MM.1S (cell line): ENCODE results near the gene KCNB1.

Source experiments
- DNase-seq: peaks from one replicate; pipeline ENCODE4 v3.0.0-alpha.2; 2015
- H2AFZ ChIP-seq: fragments of 300-600 bp; sonication (generic); 2 replicates; pipeline ENCODE4 v1.6.0; 2016; ENCODE audit warnings: antibody characterized with exemption, low read length
- H3F3A ChIP-seq: fragments of 300-600 bp; sonication (generic); 2 replicates; pipeline ENCODE4 v1.6.1; 2016; ENCODE audit warnings: mild to moderate bottlenecking, antibody characterized with exemption, low read length, moderate library complexity, mixed read lengths; ENCODE audit not compliant: insufficient read depth
- H3K27ac ChIP-seq: fragments of 300-600 bp; sonication (generic); 2 replicates; pipeline ENCODE4 v1.5.1; 2016; ENCODE audit warnings: mild to moderate bottlenecking, low read length
- H3K27me3 ChIP-seq: fragments of 300-600 bp; sonication (generic); replicated peaks from 2 replicates; pipeline ENCODE4 v1.6.0; 2016; ENCODE audit warnings: low read length; ENCODE audit not compliant: insufficient read depth
- H3K36me3 ChIP-seq: fragments of 300-600 bp; sonication (generic); replicated peaks from 2 replicates; pipeline ENCODE4 v1.6.1; 2016; ENCODE audit warnings: mild to moderate bottlenecking, low read length, mixed read lengths; ENCODE audit not compliant: insufficient read depth
- H3K4me1 ChIP-seq: fragments of 300-600 bp; sonication (generic); 2 replicates; pipeline ENCODE4 v1.6.1; 2016; ENCODE audit warnings: low read length, mixed read lengths
- H3K4me2 ChIP-seq: fragments of 300-600 bp; sonication (generic); 2 replicates; pipeline ENCODE4 v1.6.0; 2016; ENCODE audit warnings: low read depth, low read length
- H3K4me3 ChIP-seq: fragments of 300-600 bp; sonication (generic); 2 replicates; pipeline ENCODE4 v1.5.1; 2016; ENCODE audit warnings: low read length, mixed read lengths
- H3K79me2 ChIP-seq: fragments of 300-600 bp; sonication (generic); 2 replicates; pipeline ENCODE4 v1.6.1; 2016; ENCODE audit warnings: mixed run types, low read length, mixed read lengths
- H3K9ac ChIP-seq: fragments of 300-600 bp; sonication (generic); 2 replicates; pipeline ENCODE4 v1.6.1; 2016; ENCODE audit warnings: low read length, mixed read lengths
- H3K9me2 ChIP-seq: fragments of 300-600 bp; sonication (generic); replicated peaks from 2 replicates; pipeline ENCODE4 v1.6.1; 2016; ENCODE audit warnings: mild to moderate bottlenecking, low read length, mixed read lengths; ENCODE audit not compliant: insufficient read depth
- H3K9me3 ChIP-seq: fragments of 300-600 bp; sonication (generic); replicated peaks from 2 replicates; pipeline ENCODE4 v1.6.1; 2016; ENCODE audit warnings: mild to moderate bottlenecking, low read length, mixed read lengths; ENCODE audit not compliant: insufficient read depth
- H4K20me1 ChIP-seq: fragments of 300-600 bp; sonication (generic); 2 replicates; pipeline ENCODE4 v1.6.1; 2016; ENCODE audit warnings: mild to moderate bottlenecking, low read length, moderate library complexity, mixed read lengths; ENCODE audit not compliant: insufficient read depth
- EZH2 ChIP-seq: fragments of 300-600 bp; sonication (generic); optimal IDR thresholded peaks from 2 replicates; pipeline ENCODE3; 2017; ENCODE audit warnings: low read depth, mild to moderate bottlenecking, antibody characterized with exemption, low read length, mixed read lengths
- EZH2phosphoT487 ChIP-seq: fragments of 300-600 bp; sonication (generic); IDR thresholded peaks from 2 replicates; pipeline ENCODE4 v1.6.1; 2018; ENCODE audit warnings: antibody characterized with exemption, low read length
- TF ChIP-seq, protein P1 (sequence below): fragments of 300-600 bp; sonication (generic); IDR thresholded peaks from 2 replicates; pipeline ENCODE4 v1.5.1; 2016; ENCODE audit warnings: antibody characterized with exemption, low read length, mixed read lengths

KCNB1 gene

DNA sequence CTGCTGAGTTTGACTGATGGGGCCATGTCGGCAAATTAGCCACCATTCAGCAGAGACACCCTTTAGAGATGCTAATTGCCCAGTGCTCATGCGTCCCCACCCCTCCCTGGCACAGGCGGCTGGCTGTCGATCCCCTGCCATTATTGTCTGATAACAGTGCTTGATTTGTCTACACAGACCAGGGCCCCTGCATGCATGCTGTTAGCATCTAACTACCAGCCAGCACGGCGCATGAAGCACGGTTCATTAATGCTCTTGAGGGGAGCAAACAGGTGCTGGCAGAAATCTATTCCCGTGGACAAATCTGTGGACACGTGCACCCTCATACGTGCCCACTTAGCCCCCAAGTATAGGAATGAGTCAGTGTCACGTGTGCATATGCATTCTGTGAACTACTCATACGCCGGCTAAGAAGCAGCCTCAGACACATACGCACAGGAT, 32.2 kb downstream of the KCNB1 start:
- no peaks in the 10 kb centered on the region for H3F3A ChIP-seq
- no peak for DNase-seq

DNA sequence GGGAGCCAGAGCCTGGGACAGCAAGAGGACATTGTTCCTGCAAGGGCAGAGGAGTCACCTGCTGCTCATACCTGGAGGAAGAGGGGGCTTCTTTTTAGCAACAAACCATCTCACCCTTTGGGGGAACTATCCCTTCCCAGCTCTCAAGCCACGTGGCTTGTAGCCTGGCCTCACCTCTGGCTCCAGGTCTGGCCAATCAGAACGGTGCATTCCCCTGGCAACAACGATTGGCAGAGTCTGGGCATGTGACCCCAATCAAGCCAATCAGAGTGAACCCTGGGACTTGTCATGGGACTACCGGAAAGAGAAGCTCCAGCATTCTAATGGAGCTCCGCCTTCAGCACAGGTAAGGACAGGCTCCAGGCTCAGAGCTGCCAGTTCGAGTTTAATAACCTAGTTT, 33.6 kb downstream of the KCNB1 start:
- H3K9me3 ChIP-seq = no peaks in the 10 kb centered on the region
- H4K20me1 ChIP-seq = no peaks in the 10 kb centered on the region
- H3K4me2 ChIP-seq = 0 out of 2 replicates have a peak overlapping the region, but pooled peaks have one; percentile 18
- H2AFZ ChIP-seq = 0 out of 2 replicates have a peak overlapping the region, but pooled peaks have one; percentile 28
- H3K9me2 ChIP-seq = no peaks in the 10 kb centered on the region
- DNase-seq = peak; percentile 7
- TF ChIP-seq EZH2phosphoT487 (no peak), EZH2 (no peak)
- TF ChIP-seq, protein P1, sequence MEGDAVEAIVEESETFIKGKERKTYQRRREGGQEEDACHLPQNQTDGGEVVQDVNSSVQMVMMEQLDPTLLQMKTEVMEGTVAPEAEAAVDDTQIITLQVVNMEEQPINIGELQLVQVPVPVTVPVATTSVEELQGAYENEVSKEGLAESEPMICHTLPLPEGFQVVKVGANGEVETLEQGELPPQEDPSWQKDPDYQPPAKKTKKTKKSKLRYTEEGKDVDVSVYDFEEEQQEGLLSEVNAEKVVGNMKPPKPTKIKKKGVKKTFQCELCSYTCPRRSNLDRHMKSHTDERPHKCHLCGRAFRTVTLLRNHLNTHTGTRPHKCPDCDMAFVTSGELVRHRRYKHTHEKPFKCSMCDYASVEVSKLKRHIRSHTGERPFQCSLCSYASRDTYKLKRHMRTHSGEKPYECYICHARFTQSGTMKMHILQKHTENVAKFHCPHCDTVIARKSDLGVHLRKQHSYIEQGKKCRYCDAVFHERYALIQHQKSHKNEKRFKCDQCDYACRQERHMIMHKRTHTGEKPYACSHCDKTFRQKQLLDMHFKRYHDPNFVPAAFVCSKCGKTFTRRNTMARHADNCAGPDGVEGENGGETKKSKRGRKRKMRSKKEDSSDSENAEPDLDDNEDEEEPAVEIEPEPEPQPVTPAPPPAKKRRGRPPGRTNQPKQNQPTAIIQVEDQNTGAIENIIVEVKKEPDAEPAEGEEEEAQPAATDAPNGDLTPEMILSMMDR = no peak
- no peaks in the 10 kb centered on the region for H3K4me1 ChIP-seq
- H3K79me2 ChIP-seq = no peaks in the 10 kb centered on the region
- no peak overlapping the region for H3K9ac ChIP-seq
- no peaks in the 10 kb centered on the region for H3K36me3 ChIP-seq
- H3K27me3 ChIP-seq = no peaks in the 10 kb centered on the region; the same call in 1 of the 2 replicates
- H3K27ac ChIP-seq = no peak overlapping the region
- H3F3A ChIP-seq = no peaks in the 10 kb centered on the region
- H3K4me3 ChIP-seq = no peak overlapping the region

More for the DNA sequence above, 32.2 kb downstream of the KCNB1 start:
- no peaks in the 10 kb centered on the region for H3K9me3 ChIP-seq
- H3K36me3 ChIP-seq = no peaks in the 10 kb centered on the region
- H3K79me2 ChIP-seq = no peaks in the 10 kb centered on the region
- no peaks in the 10 kb centered on the region for H4K20me1 ChIP-seq
- no peak overlapping the region for H3K9ac ChIP-seq
- no peak overlapping the region for H3K27ac ChIP-seq
- no peak overlapping the region for H3K4me3 ChIP-seq
- H3K4me1 ChIP-seq = no peaks in the 10 kb centered on the region
- no peaks in the 10 kb centered on the region; the same call in 1 of the 2 replicates for H3K27me3 ChIP-seq
- TF ChIP-seq EZH2 = no peak
- TF ChIP-seq EZH2phosphoT487 = no peak
- TF ChIP-seq, protein P1 = no peak
- H3K9me2 ChIP-seq = no peaks in the 10 kb centered on the region
- H2AFZ ChIP-seq = no peak overlapping the region
- no peak overlapping the region for H3K4me2 ChIP-seq

GRCh38 chr20:49447946-49448809, 34.3 kb downstream of the KCNB1 start:
- Histone ChIP-seq H4K20me1 (no peaks in the 10 kb centered on the region), H3K9ac (no peak overlapping the region), H3F3A (no peaks in the 10 kb centered on the region), H3K4me2 (no peak overlapping the region), H3K9me2 (no peaks in the 10 kb centered on the region), H2AFZ (0 out of 2 replicates have a peak overlapping the region, but pooled peaks have one; percentile 28), H3K9me3 (no peaks in the 10 kb centered on the region), H3K27me3 (no peaks in the 10 kb centered on the region; the same call in 1 of the 2 replicates), H3K4me1 (no peaks in the 10 kb centered on the region), H3K27ac (no peak overlapping the region), H3K36me3 (no peaks in the 10 kb centered on the region), H3K4me3 (no peak overlapping the region), H3K79me2 (no peaks in the 10 kb centered on the region)
- DNase-seq = no peak
- no peak for TF ChIP-seq EZH2phosphoT487
- no peak for TF ChIP-seq EZH2
- TF ChIP-seq, protein P1 = no peak
